Neuron (in vitro differentiated cells): ENCODE data around the gene B3GAT1.

Experiments
- H2AFZ ChIP-seq: one replicate; pipeline ENCODE4 v1.6.1; 2013; ENCODE audit warnings: low read depth, mild to moderate bottlenecking, inconsistent platforms, low read length, moderate library complexity
- H3K27me3 ChIP-seq: one replicate; pipeline ENCODE4 v1.6.1; 2013; ENCODE audit warnings: low read length; ENCODE audit not compliant: insufficient read depth
- H3K36me3 ChIP-seq: one replicate; pipeline ENCODE4 v1.6.1; 2013; ENCODE audit warnings: low read length; ENCODE audit not compliant: insufficient read depth
- H3K4me1 ChIP-seq: one replicate; pipeline ENCODE4 v1.6.1; 2013; ENCODE audit warnings: low read length; ENCODE audit not compliant: insufficient read depth
- H3K4me3 ChIP-seq: 2 replicates; pipeline ENCODE4 v1.5.1; 2013; ENCODE audit warnings: mild to moderate bottlenecking, low read length, moderate library complexity
- H3K9me3 ChIP-seq: one replicate; pipeline ENCODE4 v1.6.1; 2013; ENCODE audit warnings: low read length

B3GAT1 gene

DNA sequence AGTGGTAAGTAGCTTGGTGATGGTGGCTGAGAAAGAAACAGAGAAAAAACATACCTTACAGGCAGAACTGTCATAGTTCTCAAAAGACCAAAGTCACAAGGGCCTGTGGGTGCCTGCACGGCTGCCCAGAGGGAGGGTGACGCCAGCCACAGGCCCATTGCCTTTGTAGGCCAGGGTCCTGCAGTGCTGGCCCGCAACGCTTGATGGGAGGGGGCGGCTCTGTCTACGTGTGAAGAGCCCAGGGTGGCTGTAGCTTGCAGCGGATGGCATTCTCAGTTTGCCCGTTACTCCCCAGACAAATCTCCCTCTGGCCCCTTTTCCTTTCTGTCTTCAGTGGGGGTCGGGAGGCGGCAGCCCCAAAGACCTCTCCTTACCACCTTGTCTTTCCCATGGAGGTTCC is 24.7 kb upstream of the B3GAT1 start:
- no peak overlapping the region for H3K4me3 ChIP-seq
- no peaks in the 10 kb centered on the region for H3K27me3 ChIP-seq
- H2AFZ ChIP-seq = no peak overlapping the region
- H3K36me3 ChIP-seq = no peaks in the 10 kb centered on the region
- peaks cover 15% of the 10 kb centered on the region for H3K4me1 ChIP-seq
- H3K9me3 ChIP-seq = no peaks in the 10 kb centered on the region

DNA sequence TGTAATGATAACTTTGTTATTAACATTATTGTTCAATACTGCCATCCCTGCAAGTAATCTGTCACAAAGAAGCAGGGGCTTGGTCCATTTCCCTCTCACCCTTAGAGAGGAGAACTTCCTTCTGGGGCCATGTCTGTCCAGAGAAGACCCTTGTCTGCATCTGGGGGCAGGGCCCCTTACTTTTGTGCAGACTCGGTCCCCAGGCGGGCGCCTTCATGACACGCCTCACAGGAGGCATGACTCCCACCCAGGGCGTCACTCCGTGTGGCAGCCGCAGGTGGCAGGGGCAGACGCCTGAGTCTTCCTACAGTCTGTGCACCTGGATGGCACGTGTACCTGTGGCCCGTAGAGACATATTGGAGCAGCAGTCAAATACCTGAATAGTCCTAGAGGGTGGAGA is 21.8 kb upstream of the B3GAT1 start:
- no peak overlapping the region for H3K4me3 ChIP-seq
- H2AFZ ChIP-seq = no peak overlapping the region
- H3K4me1 ChIP-seq = peaks cover 9% of the 10 kb centered on the region
- peaks cover 2% of the 10 kb centered on the region for H3K9me3 ChIP-seq
- no peaks in the 10 kb centered on the region for H3K27me3 ChIP-seq
- H3K36me3 ChIP-seq = no peaks in the 10 kb centered on the region

DNA sequence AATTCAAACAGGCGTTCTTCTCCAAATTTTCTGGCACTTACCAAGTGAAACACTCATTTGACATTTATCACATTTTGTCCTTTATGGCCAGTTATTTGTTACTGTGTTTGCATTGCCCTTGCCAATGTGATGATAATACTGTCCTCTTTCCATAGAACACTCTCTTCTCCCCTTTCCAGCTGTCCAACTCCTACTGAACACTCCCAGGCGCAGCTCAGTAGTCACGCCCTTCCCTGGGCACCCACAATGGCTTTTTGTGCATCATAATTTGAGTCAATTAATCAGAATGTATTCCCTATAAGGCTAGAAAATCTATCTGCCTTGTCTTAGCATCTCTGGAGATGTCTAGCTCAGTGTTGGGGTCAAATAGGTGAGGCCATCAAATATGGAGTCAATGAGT is 21.2 kb upstream of the B3GAT1 start:
- H3K36me3 ChIP-seq = no peaks in the 10 kb centered on the region
- H3K27me3 ChIP-seq = no peaks in the 10 kb centered on the region
- no peak overlapping the region for H2AFZ ChIP-seq
- H3K4me1 ChIP-seq = peaks cover 9% of the 10 kb centered on the region
- no peak overlapping the region for H3K4me3 ChIP-seq
- peaks cover 2% of the 10 kb centered on the region for H3K9me3 ChIP-seq

GRCh38 chr11:134432776-134433175 is 20.7 kb upstream of the B3GAT1 start:
- no peak overlapping the region for H3K4me3 ChIP-seq
- no peaks in the 10 kb centered on the region for H3K27me3 ChIP-seq
- H3K4me1 ChIP-seq = peaks cover 9% of the 10 kb centered on the region
- peaks cover 2% of the 10 kb centered on the region for H3K9me3 ChIP-seq
- no peak overlapping the region for H2AFZ ChIP-seq
- no peaks in the 10 kb centered on the region for H3K36me3 ChIP-seq

GRCh38 chr11:134429106-134429505 is 17.1 kb upstream of the B3GAT1 start:
- Histone ChIP-seq H2AFZ (no peak overlapping the region), H3K36me3 (no peaks in the 10 kb centered on the region), H3K4me1 (peaks cover 6% of the 10 kb centered on the region), H3K27me3 (no peaks in the 10 kb centered on the region), H3K4me3 (no peak overlapping the region), H3K9me3 (peaks cover 2% of the 10 kb centered on the region)

DNA sequence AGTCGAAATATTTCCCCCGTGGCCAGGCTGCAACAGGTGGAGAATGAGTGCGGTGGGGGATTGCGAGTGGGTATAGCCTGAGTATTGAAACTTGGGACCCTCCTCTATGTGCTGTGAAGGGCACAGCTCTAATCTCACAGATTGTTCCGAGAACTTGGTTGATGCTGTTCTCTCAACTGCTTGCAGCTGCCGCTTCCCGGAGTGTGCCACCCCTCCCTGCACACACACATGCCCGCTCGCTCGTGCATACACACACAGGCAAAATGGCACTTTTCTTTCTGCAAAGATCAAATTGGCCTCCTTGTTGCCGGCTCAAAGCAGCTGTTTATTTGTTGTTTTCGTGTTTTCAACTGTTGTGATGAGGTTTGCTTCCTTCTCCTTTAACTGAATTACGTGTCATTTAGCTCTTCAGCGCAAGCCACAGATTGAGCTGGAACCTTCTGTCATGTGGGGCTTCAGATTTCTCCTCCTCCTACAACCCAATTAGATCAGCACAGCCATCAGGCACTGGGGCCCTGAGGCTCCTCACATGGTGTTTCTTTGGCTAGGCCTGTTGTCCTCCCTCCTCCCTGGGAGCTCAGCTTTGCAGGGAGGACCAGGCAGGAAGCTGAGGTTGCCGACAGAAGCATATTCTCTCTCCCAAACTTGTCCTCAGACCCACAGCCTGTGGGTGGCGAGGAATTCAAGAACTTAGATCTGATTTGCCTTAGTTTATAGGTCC is 13.9 kb upstream of the B3GAT1 start:
- Histone ChIP-seq H3K27me3 (no peaks in the 10 kb centered on the region), H3K36me3 (no peaks in the 10 kb centered on the region), H2AFZ (no peak overlapping the region), H3K9me3 (peaks cover 2% of the 10 kb centered on the region), H3K4me1 (peaks cover 6% of the 10 kb centered on the region), H3K4me3 (no peak overlapping the region)

GRCh38 chr11:134425413-134425812 is 13.4 kb upstream of the B3GAT1 start:
- no peak overlapping the region for H2AFZ ChIP-seq
- no peaks in the 10 kb centered on the region for H3K36me3 ChIP-seq
- no peak overlapping the region for H3K4me3 ChIP-seq
- peaks cover 6% of the 10 kb centered on the region for H3K4me1 ChIP-seq
- H3K9me3 ChIP-seq = no peaks in the 10 kb centered on the region
- no peaks in the 10 kb centered on the region for H3K27me3 ChIP-seq

- no peaks in the 10 kb centered on the region for H3K9me3 ChIP-seq
- H3K4me1 ChIP-seq = no peaks in the 10 kb centered on the region
- H3K36me3 ChIP-seq = no peaks in the 10 kb centered on the region
- H3K27me3 ChIP-seq = no peaks in the 10 kb centered on the region
- no peak overlapping the region for H2AFZ ChIP-seq
- no peak overlapping the region for H3K4me3 ChIP-seq
These were observed 11.1 kb upstream of the B3GAT1 start for GRCh38 chr11:134423106-134423505.

DNA sequence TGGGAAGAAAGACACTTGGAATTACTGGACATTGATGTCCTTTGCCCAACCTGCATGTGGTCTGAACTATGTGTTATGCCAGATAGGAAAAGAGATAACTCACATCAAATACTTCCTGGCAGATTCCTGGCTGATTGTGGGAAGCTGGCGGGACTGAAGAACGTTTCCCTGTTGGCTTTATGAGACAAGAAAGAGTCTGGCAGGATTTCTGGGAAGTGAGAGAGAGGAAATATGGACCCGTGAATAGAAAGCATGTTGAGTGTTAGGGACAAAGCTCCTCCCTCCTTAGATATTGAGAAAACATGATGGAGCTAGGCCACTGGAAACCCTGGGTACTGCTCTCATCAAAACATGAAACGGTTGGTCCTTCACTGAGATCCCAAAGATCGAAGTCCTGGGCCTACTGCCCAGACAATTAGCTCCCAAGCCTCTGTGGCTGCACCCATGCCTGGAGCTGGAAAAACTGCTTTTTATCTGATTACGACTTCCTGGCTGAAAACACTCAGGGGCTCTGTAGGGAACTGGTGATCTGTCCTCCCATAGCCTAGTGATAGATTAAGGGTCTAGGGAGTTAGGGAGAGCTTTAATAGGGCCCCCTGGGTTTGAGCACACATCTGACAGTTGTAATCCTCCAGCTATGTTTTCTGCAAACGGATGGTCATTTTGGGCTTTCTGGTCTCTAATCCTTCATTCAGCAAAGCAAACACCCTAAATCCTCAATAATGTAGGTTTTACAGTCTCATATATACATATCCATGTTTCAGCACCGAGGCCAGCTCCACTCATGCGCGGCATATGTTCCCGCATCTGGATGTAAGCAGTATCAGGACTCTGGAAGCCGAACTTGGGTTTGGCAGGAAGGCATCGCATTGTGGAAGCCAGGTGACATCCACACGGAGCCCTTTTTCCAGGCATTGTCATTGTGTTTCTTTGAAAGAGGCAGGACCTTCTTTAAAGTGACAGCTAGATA is 6.1 kb upstream of the B3GAT1 start:
- H3K36me3 ChIP-seq = no peaks in the 10 kb centered on the region
- H3K27me3 ChIP-seq = no peaks in the 10 kb centered on the region
- H3K9me3 ChIP-seq = no peaks in the 10 kb centered on the region
- peaks cover 17% of the 10 kb centered on the region for H3K4me1 ChIP-seq
- H3K4me3 ChIP-seq = no peak overlapping the region
- no peak overlapping the region for H2AFZ ChIP-seq

GRCh38 chr11:134416726-134417125 is 4.7 kb upstream of the B3GAT1 start:
- Histone ChIP-seq H3K27me3 (no peaks in the 10 kb centered on the region), H2AFZ (no peak overlapping the region), H3K4me1 (peaks cover 21% of the 10 kb centered on the region), H3K9me3 (no peaks in the 10 kb centered on the region), H3K4me3 (no peak overlapping the region), H3K36me3 (no peaks in the 10 kb centered on the region)

DNA sequence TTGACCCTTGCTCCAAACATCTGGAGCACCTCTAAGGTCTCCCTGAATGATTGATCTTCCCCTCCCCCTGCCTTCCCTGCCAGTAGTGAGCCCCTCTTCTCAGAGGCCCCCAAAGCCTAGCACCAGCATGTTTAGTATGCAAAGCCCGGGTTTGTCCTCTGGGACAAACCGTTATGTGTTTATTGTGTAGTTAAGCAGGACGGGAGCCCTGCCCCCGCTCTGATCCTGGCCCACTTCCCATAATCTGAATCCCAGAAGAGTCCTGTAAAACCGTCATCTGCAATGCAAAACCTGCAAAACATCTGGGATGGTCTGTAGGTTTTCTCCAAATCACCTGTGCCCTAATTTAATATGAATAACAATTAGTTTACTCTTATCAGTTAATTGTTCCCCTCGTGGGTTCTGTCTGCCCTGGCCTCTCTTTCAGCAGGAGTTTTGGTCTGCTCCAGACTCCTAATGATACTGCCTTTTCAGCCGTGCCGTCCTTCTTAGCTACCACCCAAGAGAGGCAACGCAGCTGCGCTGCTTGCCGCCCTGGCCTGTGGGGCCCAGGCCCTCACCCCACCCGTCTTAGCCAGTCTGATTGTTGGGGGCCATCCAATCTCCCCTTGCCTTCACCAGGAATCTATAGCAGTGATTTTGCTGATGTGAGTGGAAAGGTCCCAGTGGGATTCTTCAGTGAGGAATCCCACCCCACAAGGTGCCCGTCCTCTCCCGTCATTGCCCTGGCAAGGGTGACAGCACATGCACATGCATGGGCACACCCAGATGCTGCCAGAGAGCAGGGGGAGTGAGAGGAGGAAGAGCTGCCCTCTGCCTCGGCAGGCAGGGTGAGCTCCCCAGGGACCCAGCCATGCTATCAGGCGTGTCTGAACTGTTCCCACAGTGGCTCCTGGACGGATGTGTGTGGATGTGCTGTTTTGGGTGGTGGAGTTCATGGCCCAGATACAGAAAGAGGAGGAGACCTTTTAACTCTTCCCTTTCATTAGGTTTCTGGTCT is 3.0 kb upstream of the B3GAT1 start:
- H3K9me3 ChIP-seq = no peaks in the 10 kb centered on the region
- H3K4me1 ChIP-seq = peaks cover 33% of the 10 kb centered on the region
- H3K4me3 ChIP-seq = no peak overlapping the region
- H3K36me3 ChIP-seq = no peaks in the 10 kb centered on the region
- no peaks in the 10 kb centered on the region for H3K27me3 ChIP-seq
- H2AFZ ChIP-seq = no peak overlapping the region

GRCh38 chr11:134413826-134414731 is 2.0 kb upstream of the B3GAT1 start:
- Histone ChIP-seq H3K4me1 (peaks cover 43% of the 10 kb centered on the region), H3K4me3 (no peak overlapping the region), H2AFZ (no peak overlapping the region)

More at GRCh38 chr11:134413826-134414731, 2.0 kb upstream of the B3GAT1 start:
- no peaks in the 10 kb centered on the region for H3K36me3 ChIP-seq
- no peaks in the 10 kb centered on the region for H3K27me3 ChIP-seq
- no peaks in the 10 kb centered on the region for H3K9me3 ChIP-seq
